Measurements from ENCODE around the gene RAE1. TPM values are rescaled to one million over a fixed set of nuclear protein-coding genes. Genes with fewer than 3 reads are reported as not detected.
A peak's percentile ranks its signal among the peaks of the same experiment; 100 is the strongest.

The RAE1 gene
- total and polyA plus RNA-seq, 8 donors = 16.4 to 55.5 (median 49.5) TPM

DNA sequence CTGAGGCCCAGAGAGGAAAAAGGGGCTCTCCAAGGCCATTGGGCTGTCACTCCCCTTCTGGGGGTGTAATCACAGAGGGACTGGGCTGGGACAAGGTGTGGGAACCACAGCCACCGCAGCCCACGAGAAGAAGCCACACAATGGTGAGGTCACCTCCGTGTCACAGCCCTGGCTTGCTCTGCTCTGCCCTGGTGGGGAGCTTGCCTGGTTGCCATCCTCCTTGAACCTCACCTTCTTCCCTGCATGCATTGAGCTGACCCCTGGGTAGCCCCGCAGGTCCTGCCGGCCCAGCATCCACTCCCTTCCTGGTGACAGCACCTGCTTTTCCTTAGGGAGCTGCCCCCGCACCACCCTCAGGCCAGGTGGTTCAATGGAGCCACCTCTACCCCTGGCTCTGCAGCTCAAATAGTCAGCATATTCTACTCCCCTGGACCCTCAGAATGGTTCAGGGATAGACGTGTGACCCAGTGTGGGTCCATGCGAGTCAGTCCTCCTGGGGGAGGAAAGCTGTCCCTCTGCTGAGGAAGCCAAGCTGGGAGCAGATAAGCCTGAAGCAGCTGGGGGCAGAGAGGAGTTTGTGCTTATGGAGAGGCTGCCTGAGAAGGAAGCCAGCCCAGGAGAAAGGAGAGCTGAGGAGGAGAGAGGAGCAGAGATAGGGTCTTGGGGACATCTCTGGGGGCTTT, 61.4 kb downstream of the RAE1 start:
- intact Hi-C loops (cut with DNase I) = no loop called here
- H3K27ac ChIP-seq = no peak overlapping the region

DNA sequence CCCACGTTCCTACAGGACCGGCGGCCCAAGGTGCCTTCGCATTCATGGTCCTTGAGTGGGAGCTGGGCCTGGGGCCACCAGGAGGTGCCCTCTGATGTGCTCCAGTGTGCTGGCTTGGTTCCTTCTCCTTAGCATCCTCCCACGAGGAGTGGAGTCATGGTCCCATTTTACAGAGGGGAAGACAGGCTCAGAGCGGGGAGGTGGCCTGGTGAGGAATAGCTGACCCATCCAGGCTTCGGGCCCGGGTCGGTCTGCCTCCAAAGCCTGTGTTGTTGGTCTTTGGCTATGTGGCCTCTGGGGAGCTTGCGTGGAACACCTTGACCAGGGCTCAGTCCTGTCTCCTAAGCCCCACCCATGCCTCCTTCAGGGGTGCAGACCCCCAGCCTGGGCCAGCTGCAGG, 62.9 kb downstream of the RAE1 start:
- TF ChIP-seq, protein P1, sequence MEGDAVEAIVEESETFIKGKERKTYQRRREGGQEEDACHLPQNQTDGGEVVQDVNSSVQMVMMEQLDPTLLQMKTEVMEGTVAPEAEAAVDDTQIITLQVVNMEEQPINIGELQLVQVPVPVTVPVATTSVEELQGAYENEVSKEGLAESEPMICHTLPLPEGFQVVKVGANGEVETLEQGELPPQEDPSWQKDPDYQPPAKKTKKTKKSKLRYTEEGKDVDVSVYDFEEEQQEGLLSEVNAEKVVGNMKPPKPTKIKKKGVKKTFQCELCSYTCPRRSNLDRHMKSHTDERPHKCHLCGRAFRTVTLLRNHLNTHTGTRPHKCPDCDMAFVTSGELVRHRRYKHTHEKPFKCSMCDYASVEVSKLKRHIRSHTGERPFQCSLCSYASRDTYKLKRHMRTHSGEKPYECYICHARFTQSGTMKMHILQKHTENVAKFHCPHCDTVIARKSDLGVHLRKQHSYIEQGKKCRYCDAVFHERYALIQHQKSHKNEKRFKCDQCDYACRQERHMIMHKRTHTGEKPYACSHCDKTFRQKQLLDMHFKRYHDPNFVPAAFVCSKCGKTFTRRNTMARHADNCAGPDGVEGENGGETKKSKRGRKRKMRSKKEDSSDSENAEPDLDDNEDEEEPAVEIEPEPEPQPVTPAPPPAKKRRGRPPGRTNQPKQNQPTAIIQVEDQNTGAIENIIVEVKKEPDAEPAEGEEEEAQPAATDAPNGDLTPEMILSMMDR (IDR thresholded peaks at IDR 0.05) = no peak
- DNase-seq = peak in 1 of 4 donors; percentile 65
- Histone ChIP-seq H3K9me3 (no peaks in the 10 kb centered on the region), H3K27ac (no peak overlapping the region), H3K27me3 (no peaks in the 10 kb centered on the region), H3K4me3 (no peak overlapping the region), H3K4me1 (no peaks in the 10 kb centered on the region), H3K36me3 (peaks cover 0 to 16% of the 10 kb centered on the region in 2 donors)
- no peak for ATAC-seq
- intact Hi-C loops (cut with DNase I) = no loop called here

More for the DNA sequence above, 61.4 kb downstream of the RAE1 start:
- TF ChIP-seq, protein P1 (IDR thresholded peaks at IDR 0.05) = no peak
- ATAC-seq (no peak), DNase-seq (peak in 1 of 4 donors; percentile 47)
- no peaks in the 10 kb centered on the region for H3K9me3 ChIP-seq
- H3K27me3 ChIP-seq = no peaks in the 10 kb centered on the region
- no peaks in the 10 kb centered on the region for H3K4me1 ChIP-seq
- H3K36me3 ChIP-seq = peaks cover 0 to 31% of the 10 kb centered on the region in 2 donors
- no peak overlapping the region for H3K4me3 ChIP-seq

DNA sequence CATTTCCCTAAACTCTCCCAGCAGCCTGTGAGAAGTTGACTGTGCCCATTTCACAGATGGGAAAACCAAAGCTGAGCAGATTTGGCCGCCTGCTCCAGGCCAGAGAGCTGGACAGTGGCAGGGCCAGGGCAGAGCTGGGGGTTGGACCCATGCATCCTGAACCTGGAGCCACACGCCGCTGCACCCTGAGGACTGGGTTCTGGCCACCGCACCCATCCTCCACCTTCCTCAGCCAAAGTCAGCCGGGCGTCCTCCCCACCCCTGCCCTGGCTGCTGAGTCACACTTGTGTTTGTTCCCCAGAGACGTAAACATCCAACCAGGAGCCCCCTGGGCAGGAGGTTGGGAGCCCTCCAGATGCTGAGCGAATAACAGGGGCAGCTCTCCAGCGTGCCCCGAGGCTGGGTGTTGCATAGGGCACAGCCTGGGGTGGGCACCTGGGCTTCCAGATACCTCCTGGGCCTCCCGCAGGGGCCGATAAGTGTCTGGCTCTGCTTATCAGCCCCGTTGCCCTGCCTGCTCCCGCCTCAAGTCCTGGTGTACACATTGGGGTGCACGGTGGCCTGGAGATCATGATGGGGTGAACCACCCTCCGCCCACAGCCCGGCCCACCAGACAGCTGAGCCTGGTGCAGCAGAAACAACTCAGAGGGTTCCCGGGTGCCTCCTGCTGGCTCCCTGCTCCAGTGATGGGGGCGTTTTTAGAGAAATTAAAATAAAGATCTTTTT, 64.0 kb downstream of the RAE1 start:
- intact Hi-C loops (cut with DNase I) = no loop called here
- no peak overlapping the region for H3K4me3 ChIP-seq
- DNase-seq (peak in 1 of 4 donors; percentile 66), ATAC-seq (no peak)
- no peak overlapping the region for H3K27ac ChIP-seq
- TF ChIP-seq, protein P1 (IDR thresholded peaks at IDR 0.05) = no peak
- H3K9me3 ChIP-seq = no peaks in the 10 kb centered on the region
- H3K36me3 ChIP-seq = peaks cover 0 to 6% of the 10 kb centered on the region in 2 donors
- H3K27me3 ChIP-seq = no peaks in the 10 kb centered on the region
- no peaks in the 10 kb centered on the region for H3K4me1 ChIP-seq

DNA sequence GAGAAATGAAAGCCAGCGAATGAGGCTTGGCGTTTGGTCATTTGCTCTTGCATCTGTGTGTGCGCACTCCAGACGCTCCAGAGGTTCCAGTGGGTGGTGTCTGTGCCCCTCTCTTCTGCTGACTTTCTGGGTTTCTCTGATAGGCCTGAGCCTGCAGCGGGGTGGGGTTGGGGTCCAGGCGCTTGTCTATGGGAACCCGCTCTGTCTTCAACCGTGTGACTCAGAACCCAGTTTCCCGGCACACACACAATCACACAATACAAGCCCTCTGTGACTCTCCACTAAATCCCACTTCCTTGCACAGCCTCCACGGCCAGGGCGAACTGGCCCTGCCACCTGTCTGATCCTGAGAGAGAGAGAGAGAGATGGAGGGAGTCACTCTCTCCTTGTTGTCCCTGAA, 64.7 kb downstream of the RAE1 start:
- no peak for ATAC-seq
- TF ChIP-seq, protein P1 (IDR thresholded peaks at IDR 0.05) = no peak
- H3K27ac ChIP-seq = no peak overlapping the region
- H3K36me3 ChIP-seq = no peaks in the 10 kb centered on the region
- H3K4me1 ChIP-seq = no peaks in the 10 kb centered on the region
- no peaks in the 10 kb centered on the region for H3K27me3 ChIP-seq
- intact Hi-C loops (cut with DNase I) = no loop called here
- no peaks in the 10 kb centered on the region for H3K9me3 ChIP-seq
- DNase-seq = peak in 1 of 4 donors; percentile 32
- H3K4me3 ChIP-seq = no peak overlapping the region

DNA sequence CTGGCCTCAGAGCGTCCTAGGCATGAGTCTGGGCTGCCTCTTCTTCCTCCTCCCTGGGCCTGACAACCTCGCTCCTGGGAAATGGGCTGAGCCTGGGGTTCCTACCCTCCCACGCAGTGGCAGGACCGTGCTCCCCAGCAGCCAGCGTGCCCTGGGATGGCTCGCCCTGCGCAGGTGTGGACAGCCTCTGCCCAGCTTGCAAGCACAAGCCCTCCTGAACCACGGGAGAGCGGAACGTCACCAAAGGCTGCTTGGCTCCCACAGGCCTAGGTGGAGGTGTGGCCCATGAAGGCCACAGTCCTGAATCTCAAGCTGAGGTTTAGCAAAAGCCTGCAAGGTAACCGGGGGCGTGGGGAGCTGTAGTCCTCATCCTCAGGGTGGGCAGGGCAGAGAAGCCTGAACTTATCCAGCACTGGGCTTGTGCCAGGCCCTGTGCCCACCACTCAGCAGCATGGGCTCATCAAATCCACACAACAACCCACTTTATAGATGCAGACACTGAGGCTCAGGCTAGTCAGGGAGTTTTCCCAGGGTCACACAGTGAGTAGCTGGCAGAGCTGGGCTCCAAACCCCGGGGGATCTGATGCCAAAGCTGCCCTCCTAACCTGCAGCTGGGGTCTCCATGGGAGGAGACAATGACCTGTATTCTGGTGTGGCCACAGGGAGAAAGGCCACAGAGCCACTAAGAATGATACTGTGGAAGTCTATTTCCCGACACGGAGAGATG, 65.4 kb downstream of the RAE1 start:
- Histone ChIP-seq H3K4me3 (no peak overlapping the region), H3K4me1 (no peaks in the 10 kb centered on the region), H3K9me3 (no peaks in the 10 kb centered on the region), H3K27ac (no peak overlapping the region), H3K36me3 (no peaks in the 10 kb centered on the region), H3K27me3 (peaks cover 0 to 5% of the 10 kb centered on the region in 2 donors)
- TF ChIP-seq, protein P1 (IDR thresholded peaks at IDR 0.05) = no peak
- DNase-seq (peak in 1 of 4 donors; percentile 39), ATAC-seq (no peak)
- intact Hi-C loops (cut with DNase I) = no loop called here

Data from left lung (tissue), 10 donors.